Liver (tissue), 9 donors: ENCODE results near the gene TMEM165. TPM values are rescaled to one million over a fixed set of nuclear protein-coding genes. Genes with fewer than 3 reads are reported as not detected.

ENCODE experiments used
- DNase-seq: peaks from one replicate; pipeline ENCODE4 v3.0.0-alpha.2; 2017; ENCODE audit warnings: low spot score
- H3K27ac ChIP-seq, 2 donors: one replicate each; pipeline ENCODE4 v1.7.0; 2013; ENCODE audit warnings: inconsistent platforms in 2 of 2, low read length in 2 of 2, control low read depth in 1 of 2, low read depth in 1 of 2, mild to moderate bottlenecking in 1 of 2
- H3K27me3 ChIP-seq, 4 donors: one replicate each; pipeline versions ENCODE4 v1.6.1 to v1.7.0; 2013; ENCODE audit warnings: low read length in 3 of 4, inconsistent platforms in 1 of 4, mild to moderate bottlenecking in 1 of 4, moderate library complexity in 1 of 4; ENCODE audit not compliant: control insufficient read depth in 4 of 4, insufficient read depth in 4 of 4
- H3K36me3 ChIP-seq, 4 donors: one replicate each; pipeline versions ENCODE4 v1.6.1 to v1.7.0; 2013; ENCODE audit warnings: low read length in 3 of 4, mild to moderate bottlenecking in 3 of 4, low read depth in 1 of 4, moderate library complexity in 1 of 4; ENCODE audit not compliant: control insufficient read depth in 4 of 4, insufficient read depth in 3 of 4
- H3K4me1 ChIP-seq, 4 donors: one replicate each; pipeline versions ENCODE4 v1.6.1 to v1.7.0; 2013; ENCODE audit warnings: low read length in 3 of 4, mild to moderate bottlenecking in 3 of 4, moderate library complexity in 1 of 4; ENCODE audit not compliant: control insufficient read depth in 4 of 4, insufficient read depth in 4 of 4
- H3K4me3 ChIP-seq, 3 donors: one replicate each; pipeline versions ENCODE4 v1.6.1 to v1.7.0; 2013; ENCODE audit warnings: low read length in 3 of 3, control low read depth in 1 of 3, low read depth in 1 of 3, mild to moderate bottlenecking in 1 of 3
- H3K9ac ChIP-seq, 2 donors: one replicate each; pipeline ENCODE4 v1.7.0; 2013; ENCODE audit warnings: low read length in 2 of 2, mild to moderate bottlenecking in 2 of 2, moderate library complexity in 2 of 2, control low read depth in 1 of 2, low read depth in 1 of 2
- H3K9me3 ChIP-seq, 4 donors: one replicate each; pipeline versions ENCODE4 v1.6.1 to v1.7.0; 2013; ENCODE audit warnings: low read length in 3 of 4; ENCODE audit not compliant: control insufficient read depth in 4 of 4
- EGR1 ChIP-seq, 2 donors: IDR thresholded peaks; 2 replicates each; pipeline ENCODE4 v1.6.1; 2016 to 2018; ENCODE audit warnings: antibody characterized with exemption in 2 of 2, low read depth in 2 of 2
- FOXA2 ChIP-seq: IDR thresholded peaks from 2 replicates; pipeline ENCODE4 v1.6.1; 2016; ENCODE audit warnings: antibody characterized with exemption
- GABPA ChIP-seq, 2 donors: IDR thresholded peaks in 1 of 2; conservative IDR thresholded peaks in 1 of 2; 2 replicates each; pipeline ENCODE4 v1.6.1; 2016; ENCODE audit warnings: antibody characterized with exemption in 2 of 2, mild to moderate bottlenecking in 1 of 2, moderate library complexity in 1 of 2
- HNF4A ChIP-seq, 2 donors: conservative IDR thresholded peaks; 2 replicates each; pipeline ENCODE4 v1.6.1; 2016; ENCODE audit warnings: antibody characterized with exemption in 2 of 2, mild to moderate bottlenecking in 2 of 2
- HNF4G ChIP-seq: IDR thresholded peaks from 2 replicates; pipeline ENCODE4 v1.6.1; 2016; ENCODE audit warnings: antibody characterized with exemption
- JUND ChIP-seq, 2 donors: IDR thresholded peaks; 2 replicates each; pipeline ENCODE4 v1.6.1; 2016; ENCODE audit warnings: antibody characterized with exemption in 2 of 2
- NR2F2 ChIP-seq: IDR thresholded peaks from 2 replicates; pipeline ENCODE4 v1.6.1; 2016; ENCODE audit warnings: antibody characterized with exemption
- RAD21 ChIP-seq, 2 donors: IDR thresholded peaks; 2 replicates each; pipeline ENCODE4 v1.6.1; 2016; ENCODE audit warnings: antibody characterized with exemption in 2 of 2, mild to moderate bottlenecking in 2 of 2
- RXRA ChIP-seq, 2 donors: IDR thresholded peaks; 2 replicates each; pipeline ENCODE4 v1.6.1; 2017 to 2018; ENCODE audit warnings: antibody characterized with exemption in 2 of 2, mild to moderate bottlenecking in 1 of 2
- SP1 ChIP-seq: IDR thresholded peaks from 2 replicates; pipeline ENCODE4 v1.6.1; 2018; ENCODE audit warnings: antibody characterized with exemption, mild to moderate bottlenecking
- TAF1 ChIP-seq: conservative IDR thresholded peaks from 2 replicates; pipeline ENCODE4 v1.6.1; 2016; ENCODE audit warnings: antibody characterized with exemption, mild to moderate bottlenecking
- YY1 ChIP-seq: IDR thresholded peaks from 2 replicates; pipeline ENCODE4 v1.6.1; 2016; ENCODE audit warnings: antibody characterized with exemption, mild to moderate bottlenecking
- WGBS: extraction: QIAGEN DNeasy Blood & Tissue Kit; methylation state at CpG from one replicate; pipeline ENCODE4 v1.1.7; 2013; 5-methylcytosine and 5-hydroxymethylcytosine counted together
- polyA plus RNA-seq, 2 donors: library from polyadenylated mRNA; stranded (reverse) in 1 of 2; unstranded in 1 of 2; fragments of 200-250 nt in 1 of 2; fragments of >200 nt in 1 of 2; fragmentation: Nextera tagmentation in 1 of 2; extraction: Ambion mirVana in 1 of 2; gene quantifications; one replicate each; pipeline versions ENCODE4 v1.2.1 to v1.2.3, GENCODE V29; 2013 to 2015
- total RNA-seq, 2 donors: library from RNA; depleted of rRNA; stranded (reverse); fragments of >200 nt; gene quantifications; one replicate each; pipeline ENCODE4 v1.2.3, GENCODE V29; 2014
- TF ChIP-seq, protein P1 (sequence below): IDR thresholded peaks from 2 replicates; pipeline ENCODE4 v1.6.1; 2016; ENCODE audit warnings: antibody characterized with exemption, mild to moderate bottlenecking
- TF ChIP-seq, protein P2 (sequence below): IDR thresholded peaks from 2 replicates; pipeline ENCODE4 v1.6.1; 2016; ENCODE audit warnings: antibody characterized with exemption
- TF ChIP-seq, protein P3 (sequence below): IDR thresholded peaks from 2 replicates; pipeline ENCODE4 v1.6.1; 2016; ENCODE audit warnings: antibody characterized with exemption
- TF ChIP-seq, protein P4 (sequence below): fragments of 150-350 bp; IDR thresholded peaks from 2 replicates; pipeline ENCODE4 v1.5.1; 2017; ENCODE audit warnings: improper control_type of control experiment, low read depth, low read length; ENCODE audit not compliant: missing input control
- TF ChIP-seq, protein P5 (sequence below): IDR thresholded peaks from 2 replicates; pipeline ENCODE4 v1.6.1; 2016; ENCODE audit warnings: antibody characterized with exemption
- donor health status: healthy.
- donor health status: healthy.
- donor health status: healthy.
- donor health status: healthy.
- donor health status: healthy.

The TMEM165 gene
- total and polyA plus RNA-seq, 4 donors = 16.4 to 42.1 (median 29.1) TPM

DNA sequence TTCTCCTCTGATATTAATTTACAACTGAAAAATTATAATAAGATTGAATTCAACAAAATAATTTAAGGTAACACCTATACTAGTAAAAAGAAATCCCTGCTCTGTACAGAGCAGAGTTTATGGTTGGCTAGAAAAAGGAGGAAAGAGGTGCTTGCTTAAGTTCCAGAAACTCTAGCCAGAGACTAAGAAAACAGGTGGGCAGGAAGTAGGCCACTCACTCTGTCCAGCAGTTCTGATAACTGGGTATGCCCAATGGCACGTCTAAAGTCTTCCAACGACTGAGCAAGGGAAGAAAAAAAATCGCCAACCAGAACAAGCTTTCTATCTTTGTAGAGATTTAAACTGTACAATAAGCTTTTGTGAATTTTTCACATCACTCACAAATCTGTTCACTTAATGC, 42.1 kb downstream of the TMEM165 start (continued):
- TF ChIP-seq, protein P1, sequence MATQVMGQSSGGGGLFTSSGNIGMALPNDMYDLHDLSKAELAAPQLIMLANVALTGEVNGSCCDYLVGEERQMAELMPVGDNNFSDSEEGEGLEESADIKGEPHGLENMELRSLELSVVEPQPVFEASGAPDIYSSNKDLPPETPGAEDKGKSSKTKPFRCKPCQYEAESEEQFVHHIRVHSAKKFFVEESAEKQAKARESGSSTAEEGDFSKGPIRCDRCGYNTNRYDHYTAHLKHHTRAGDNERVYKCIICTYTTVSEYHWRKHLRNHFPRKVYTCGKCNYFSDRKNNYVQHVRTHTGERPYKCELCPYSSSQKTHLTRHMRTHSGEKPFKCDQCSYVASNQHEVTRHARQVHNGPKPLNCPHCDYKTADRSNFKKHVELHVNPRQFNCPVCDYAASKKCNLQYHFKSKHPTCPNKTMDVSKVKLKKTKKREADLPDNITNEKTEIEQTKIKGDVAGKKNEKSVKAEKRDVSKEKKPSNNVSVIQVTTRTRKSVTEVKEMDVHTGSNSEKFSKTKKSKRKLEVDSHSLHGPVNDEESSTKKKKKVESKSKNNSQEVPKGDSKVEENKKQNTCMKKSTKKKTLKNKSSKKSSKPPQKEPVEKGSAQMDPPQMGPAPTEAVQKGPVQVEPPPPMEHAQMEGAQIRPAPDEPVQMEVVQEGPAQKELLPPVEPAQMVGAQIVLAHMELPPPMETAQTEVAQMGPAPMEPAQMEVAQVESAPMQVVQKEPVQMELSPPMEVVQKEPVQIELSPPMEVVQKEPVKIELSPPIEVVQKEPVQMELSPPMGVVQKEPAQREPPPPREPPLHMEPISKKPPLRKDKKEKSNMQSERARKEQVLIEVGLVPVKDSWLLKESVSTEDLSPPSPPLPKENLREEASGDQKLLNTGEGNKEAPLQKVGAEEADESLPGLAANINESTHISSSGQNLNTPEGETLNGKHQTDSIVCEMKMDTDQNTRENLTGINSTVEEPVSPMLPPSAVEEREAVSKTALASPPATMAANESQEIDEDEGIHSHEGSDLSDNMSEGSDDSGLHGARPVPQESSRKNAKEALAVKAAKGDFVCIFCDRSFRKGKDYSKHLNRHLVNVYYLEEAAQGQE = no peak
- TF ChIP-seq RXRA (IDR thresholded peaks at IDR 0.05) (no peak), EGR1 (IDR thresholded peaks at IDR 0.05; ENCODE audit: low read depth in 2 of 2) (no peak)

DNA sequence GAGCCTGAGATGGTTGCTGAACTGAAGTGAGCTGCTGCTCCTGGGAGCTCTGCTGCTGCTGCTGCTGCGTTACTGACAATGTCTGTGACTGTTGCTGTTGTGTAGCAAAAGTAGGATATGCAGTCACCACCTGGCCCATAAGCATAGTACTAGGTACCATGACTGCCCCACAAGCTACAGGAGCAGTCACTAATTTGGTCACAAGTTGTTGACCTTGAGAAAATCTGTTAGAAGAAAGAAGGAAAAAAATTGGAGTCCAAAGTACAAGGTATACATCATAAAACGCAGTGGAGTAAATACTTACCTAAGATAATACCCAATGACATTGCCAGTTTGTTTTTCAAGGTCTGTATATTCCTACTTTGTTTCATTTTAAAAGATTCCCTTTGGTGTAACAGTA, 42.6 kb downstream of the TMEM165 start:
- TF ChIP-seq TAF1 (no peak), FOXA2 (no peak), HNF4A (conservative IDR thresholded peaks at IDR 0.05) (no peak), YY1 (no peak), JUND (IDR thresholded peaks at IDR 0.05) (no peak), HNF4G (no peak), RAD21 (IDR thresholded peaks at IDR 0.05) (no peak), GABPA (IDR thresholded peaks at IDR 0.05 in 1 of 2, conservative IDR thresholded peaks at IDR 0.05 in 1 of 2) (no peak), NR2F2 (no peak), SP1 (no peak)
- TF ChIP-seq, protein P2, sequence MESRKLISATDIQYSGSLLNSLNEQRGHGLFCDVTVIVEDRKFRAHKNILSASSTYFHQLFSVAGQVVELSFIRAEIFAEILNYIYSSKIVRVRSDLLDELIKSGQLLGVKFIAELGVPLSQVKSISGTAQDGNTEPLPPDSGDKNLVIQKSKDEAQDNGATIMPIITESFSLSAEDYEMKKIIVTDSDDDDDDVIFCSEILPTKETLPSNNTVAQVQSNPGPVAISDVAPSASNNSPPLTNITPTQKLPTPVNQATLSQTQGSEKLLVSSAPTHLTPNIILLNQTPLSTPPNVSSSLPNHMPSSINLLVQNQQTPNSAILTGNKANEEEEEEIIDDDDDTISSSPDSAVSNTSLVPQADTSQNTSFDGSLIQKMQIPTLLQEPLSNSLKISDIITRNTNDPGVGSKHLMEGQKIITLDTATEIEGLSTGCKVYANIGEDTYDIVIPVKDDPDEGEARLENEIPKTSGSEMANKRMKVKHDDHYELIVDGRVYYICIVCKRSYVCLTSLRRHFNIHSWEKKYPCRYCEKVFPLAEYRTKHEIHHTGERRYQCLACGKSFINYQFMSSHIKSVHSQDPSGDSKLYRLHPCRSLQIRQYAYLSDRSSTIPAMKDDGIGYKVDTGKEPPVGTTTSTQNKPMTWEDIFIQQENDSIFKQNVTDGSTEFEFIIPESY = no peak
- TF ChIP-seq, protein P3, sequence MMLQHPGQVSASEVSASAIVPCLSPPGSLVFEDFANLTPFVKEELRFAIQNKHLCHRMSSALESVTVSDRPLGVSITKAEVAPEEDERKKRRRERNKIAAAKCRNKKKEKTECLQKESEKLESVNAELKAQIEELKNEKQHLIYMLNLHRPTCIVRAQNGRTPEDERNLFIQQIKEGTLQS = no peak
- TF ChIP-seq, protein P4, sequence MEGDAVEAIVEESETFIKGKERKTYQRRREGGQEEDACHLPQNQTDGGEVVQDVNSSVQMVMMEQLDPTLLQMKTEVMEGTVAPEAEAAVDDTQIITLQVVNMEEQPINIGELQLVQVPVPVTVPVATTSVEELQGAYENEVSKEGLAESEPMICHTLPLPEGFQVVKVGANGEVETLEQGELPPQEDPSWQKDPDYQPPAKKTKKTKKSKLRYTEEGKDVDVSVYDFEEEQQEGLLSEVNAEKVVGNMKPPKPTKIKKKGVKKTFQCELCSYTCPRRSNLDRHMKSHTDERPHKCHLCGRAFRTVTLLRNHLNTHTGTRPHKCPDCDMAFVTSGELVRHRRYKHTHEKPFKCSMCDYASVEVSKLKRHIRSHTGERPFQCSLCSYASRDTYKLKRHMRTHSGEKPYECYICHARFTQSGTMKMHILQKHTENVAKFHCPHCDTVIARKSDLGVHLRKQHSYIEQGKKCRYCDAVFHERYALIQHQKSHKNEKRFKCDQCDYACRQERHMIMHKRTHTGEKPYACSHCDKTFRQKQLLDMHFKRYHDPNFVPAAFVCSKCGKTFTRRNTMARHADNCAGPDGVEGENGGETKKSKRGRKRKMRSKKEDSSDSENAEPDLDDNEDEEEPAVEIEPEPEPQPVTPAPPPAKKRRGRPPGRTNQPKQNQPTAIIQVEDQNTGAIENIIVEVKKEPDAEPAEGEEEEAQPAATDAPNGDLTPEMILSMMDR = no peak
- TF ChIP-seq, protein P1 = no peak
- TF ChIP-seq, protein P5, sequence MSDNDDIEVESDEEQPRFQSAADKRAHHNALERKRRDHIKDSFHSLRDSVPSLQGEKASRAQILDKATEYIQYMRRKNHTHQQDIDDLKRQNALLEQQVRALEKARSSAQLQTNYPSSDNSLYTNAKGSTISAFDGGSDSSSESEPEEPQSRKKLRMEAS = no peak
- Histone ChIP-seq H3K9me3 (no peaks in the 10 kb centered on the region), H3K27me3 (no peaks in the 10 kb centered on the region), H3K27ac (no peak overlapping the region), H3K9ac (no peak overlapping the region), H3K4me3 (no peak overlapping the region), H3K36me3 (peaks cover 10 to 43% (median 20%) of the 10 kb centered on the region in 4 donors), H3K4me1 (no peaks in the 10 kb centered on the region)
- no peak for DNase-seq
- WGBS = 87% methylated on average over 2 of the region's 2 CpGs
